ENCODE results near the gene NHSL2.
A peak's percentile ranks its signal among the peaks of the same experiment; 100 is the strongest.

The NHSL2 gene

GRCh38 chrX:72102126-72102525, 191.5 kb downstream of the NHSL2 start:
- Histone ChIP-seq H3K9me3 (ENCODE audit: severe bottlenecking) (no peaks in the 10 kb centered on the region), H3K27ac (peak overlapping the region; percentile 80; the same call in 1 of the 2 replicates), H3K4me3 (ENCODE audit: low read depth, low read length) (no peak overlapping the region), H3K36me3 (no peaks in the 10 kb centered on the region), H3K27me3 (ENCODE audit: insufficient read depth, low read depth, severe bottlenecking) (no peaks in the 10 kb centered on the region)
- no peak for DNase-seq
- no peak for TF ChIP-seq CTCF (IDR thresholded peaks at IDR 0.05; ENCODE audit: low read depth, low read length)

GRCh38 chrX:72102760-72103159, 192.1 kb downstream of the NHSL2 start:
- TF ChIP-seq CTCF (IDR thresholded peaks at IDR 0.05; ENCODE audit: low read depth, low read length), result no peak
- H3K4me3 ChIP-seq (ENCODE audit: low read depth, low read length), result no peak overlapping the region
- H3K27ac ChIP-seq, result peak overlapping the region; percentile 15; the same call in 1 of the 2 replicates
- H3K27me3 ChIP-seq (ENCODE audit: insufficient read depth, low read depth, severe bottlenecking), result no peaks in the 10 kb centered on the region
- H3K36me3 ChIP-seq, result no peaks in the 10 kb centered on the region
- no peaks in the 10 kb centered on the region for H3K9me3 ChIP-seq (ENCODE audit: severe bottlenecking)
- no peak for DNase-seq

GRCh38 chrX:72105436-72105835, 194.8 kb downstream of the NHSL2 start:
- no peak overlapping the region for H3K27ac ChIP-seq
- TF ChIP-seq CTCF (IDR thresholded peaks at IDR 0.05; ENCODE audit: low read depth, low read length), result no peak
- H3K27me3 ChIP-seq (ENCODE audit: insufficient read depth, low read depth, severe bottlenecking), result no peaks in the 10 kb centered on the region
- H3K36me3 ChIP-seq, result no peaks in the 10 kb centered on the region
- no peak for DNase-seq
- H3K9me3 ChIP-seq (ENCODE audit: severe bottlenecking), result no peaks in the 10 kb centered on the region
- H3K4me3 ChIP-seq (ENCODE audit: low read depth, low read length), result no peak overlapping the region

GRCh38 chrX:72107320-72107719, 196.7 kb downstream of the NHSL2 start:
- DNase-seq, result no peak
- Histone ChIP-seq H3K36me3 (no peaks in the 10 kb centered on the region; the same call in 1 of the 2 replicates), H3K4me3 (ENCODE audit: low read depth, low read length) (no peak overlapping the region), H3K27ac (peak overlapping the region; percentile 27; the same call in 1 of the 2 replicates), H3K9me3 (ENCODE audit: severe bottlenecking) (no peaks in the 10 kb centered on the region), H3K27me3 (ENCODE audit: insufficient read depth, low read depth, severe bottlenecking) (no peaks in the 10 kb centered on the region)
- TF ChIP-seq CTCF (IDR thresholded peaks at IDR 0.05; ENCODE audit: low read depth, low read length), result no peak

- DNase-seq, result no peak
- H3K36me3 ChIP-seq, result no peaks in the 10 kb centered on the region; the same call in 1 of the 2 replicates
- H3K27me3 ChIP-seq (ENCODE audit: insufficient read depth, low read depth, severe bottlenecking), result no peaks in the 10 kb centered on the region
- TF ChIP-seq CTCF (IDR thresholded peaks at IDR 0.05; ENCODE audit: low read depth, low read length), result no peak
- no peak overlapping the region for H3K27ac ChIP-seq
- H3K4me3 ChIP-seq (ENCODE audit: low read depth, low read length), result no peak overlapping the region
- H3K9me3 ChIP-seq (ENCODE audit: severe bottlenecking), result no peaks in the 10 kb centered on the region
These were observed 197.4 kb downstream of the NHSL2 start for GRCh38 chrX:72107841-72108595.

- Histone ChIP-seq H3K27ac (no peak overlapping the region), H3K4me3 (ENCODE audit: low read depth, low read length) (no peak overlapping the region), H3K36me3 (no peaks in the 10 kb centered on the region; the same call in 1 of the 2 replicates), H3K27me3 (ENCODE audit: insufficient read depth, low read depth, severe bottlenecking) (no peaks in the 10 kb centered on the region), H3K9me3 (ENCODE audit: severe bottlenecking) (no peaks in the 10 kb centered on the region)
- no peak for DNase-seq
- no peak for TF ChIP-seq CTCF (IDR thresholded peaks at IDR 0.05; ENCODE audit: low read depth, low read length)
These were observed 198.0 kb downstream of the NHSL2 start for GRCh38 chrX:72108666-72109065.

Data from WERI-Rb-1 (cell line).